Trophoblast cell (in vitro differentiated cells and primary cell): ENCODE data around the gene FBXO9.
"Not testable (repeated sequence)": the region's sequence is repeated elsewhere in the genome, so short reads cannot be mapped to it uniquely, and the experiment has no call there.

Experiments used
- DNase-seq, 2 donors: peaks; one replicate each; pipeline ENCODE4 v3.0.0-alpha.2; 2016
- H2AFZ ChIP-seq: 2 replicates; pipeline ENCODE4 v1.6.1; 2013; ENCODE audit warnings: low read length, moderate library complexity, mild to moderate bottlenecking; ENCODE audit not compliant: insufficient read depth, poor library complexity
- H2AK5ac ChIP-seq: 2 replicates; pipeline ENCODE4 v1.6.1; 2013; ENCODE audit warnings: mild to moderate bottlenecking, low read length
- H2BK120ac ChIP-seq: 2 replicates; pipeline ENCODE4 v1.6.1; 2013; ENCODE audit warnings: low read length, mild to moderate bottlenecking, moderate library complexity; ENCODE audit not compliant: insufficient read depth, poor library complexity
- H2BK12ac ChIP-seq: 2 replicates; pipeline ENCODE4 v1.6.1; 2013; ENCODE audit warnings: mild to moderate bottlenecking, low read length, moderate library complexity
- H2BK5ac ChIP-seq: 2 replicates; pipeline ENCODE4 v1.6.1; 2013; ENCODE audit warnings: low read length, low read depth, moderate library complexity, mild to moderate bottlenecking; ENCODE audit not compliant: poor library complexity
- H3K14ac ChIP-seq: 2 replicates; pipeline ENCODE4 v1.6.1; 2013; ENCODE audit warnings: mild to moderate bottlenecking, low read length
- H3K18ac ChIP-seq: 2 replicates; pipeline ENCODE4 v1.6.1; 2013; ENCODE audit warnings: mild to moderate bottlenecking, low read length
- H3K23ac ChIP-seq: 2 replicates; pipeline ENCODE4 v1.6.1; 2013; ENCODE audit warnings: low read length
- H3K27ac ChIP-seq: 2 replicates; pipeline ENCODE4 v1.5.1; 2013; ENCODE audit warnings: low read depth, mild to moderate bottlenecking, inconsistent platforms, low read length, moderate library complexity
- H3K27me3 ChIP-seq: 2 replicates; pipeline ENCODE4 v1.6.1; 2013; ENCODE audit warnings: inconsistent platforms, mild to moderate bottlenecking, low read length, moderate library complexity; ENCODE audit not compliant: insufficient read depth
- H3K36me3 ChIP-seq, 2 experiments: 1 replicate in 1 of 2; 2 replicates in 1 of 2; pipeline ENCODE4 v1.6.1; 2013; ENCODE audit warnings: low read length in 2 of 2, mild to moderate bottlenecking in 2 of 2, moderate library complexity in 1 of 2; ENCODE audit not compliant: insufficient read depth in 2 of 2, control insufficient read depth in 1 of 2
- H3K4ac ChIP-seq: 2 replicates; pipeline ENCODE4 v1.6.1; 2013; ENCODE audit warnings: low read depth, mild to moderate bottlenecking, low read length, moderate library complexity
- H3K4me1 ChIP-seq, 2 experiments: 1 replicate in 1 of 2; 2 replicates in 1 of 2; pipeline ENCODE4 v1.6.1; 2013; ENCODE audit warnings: low read length in 2 of 2, mild to moderate bottlenecking in 2 of 2, moderate library complexity in 1 of 2; ENCODE audit not compliant: insufficient read depth in 2 of 2, control insufficient read depth in 1 of 2
- H3K4me2 ChIP-seq: 2 replicates; pipeline ENCODE4 v1.6.1; 2013; ENCODE audit warnings: inconsistent platforms, mild to moderate bottlenecking, low read length, moderate library complexity
- H3K4me3 ChIP-seq: 2 replicates; pipeline ENCODE4 v1.5.1; 2013; ENCODE audit warnings: mild to moderate bottlenecking, low read depth, low read length, inconsistent platforms
- H3K79me1 ChIP-seq: one replicate; pipeline ENCODE4 v1.6.1; 2013; ENCODE audit warnings: low read length
- H3K79me2 ChIP-seq: 2 replicates; pipeline ENCODE4 v1.6.1; 2013; ENCODE audit warnings: low read length, mild to moderate bottlenecking; ENCODE audit not compliant: control insufficient read depth, insufficient read depth, poor library complexity
- H3K9ac ChIP-seq: 2 replicates; pipeline ENCODE4 v1.6.1; 2013; ENCODE audit warnings: mild to moderate bottlenecking, low read length
- H3K9me3 ChIP-seq: 2 replicates; pipeline ENCODE4 v1.6.1; 2013; ENCODE audit warnings: low read depth, mild to moderate bottlenecking, control low read depth, inconsistent platforms, low read length; ENCODE audit not compliant: insufficient read depth
- H4K12ac ChIP-seq: 2 replicates; pipeline ENCODE4 v1.6.1; 2013; ENCODE audit warnings: low read depth, mild to moderate bottlenecking, low read length, moderate library complexity
- H4K8ac ChIP-seq: 2 replicates; pipeline ENCODE4 v1.6.1; 2013; ENCODE audit warnings: low read depth, mild to moderate bottlenecking, low read length, moderate library complexity
- H4K91ac ChIP-seq: one replicate; pipeline ENCODE4 v1.6.1; 2013; ENCODE audit warnings: low read depth, mild to moderate bottlenecking, low read length, moderate library complexity
- WGBS: extraction: QIAGEN DNeasy Blood & Tissue Kit; methylation state at CpG from one replicate; pipeline ENCODE4 v1.1.7; 2013; ENCODE audit warnings: missing lambda C conversion rate; ENCODE audit not compliant: insufficient read length, insufficient coverage; ENCODE audit errors: extremely low coverage; 5-methylcytosine and 5-hydroxymethylcytosine counted together

FBXO9 gene

GRCh38 chr6:53058388-53059195 lies 6.6 kb upstream of the FBXO9 start:
- no peak overlapping the region for H3K23ac ChIP-seq
- peaks cover 0 to 6% of the 10 kb centered on the region in 2 experiments for H3K4me1 ChIP-seq
- no CpG with 5 or more reads among the region's 4 CpGs for WGBS
- DNase-seq = no peak
- no peaks in the 10 kb centered on the region for H3K27me3 ChIP-seq
- H3K18ac ChIP-seq = no peak overlapping the region
- H3K4me3 ChIP-seq = no peak overlapping the region
- H3K36me3 ChIP-seq = no peaks in the 10 kb centered on the region
- no peak overlapping the region for H2AK5ac ChIP-seq
- H3K4ac ChIP-seq = no peak overlapping the region
- H3K79me2 ChIP-seq = peaks cover 4% of the 10 kb centered on the region
- no peak overlapping the region for H4K91ac ChIP-seq
- no peak overlapping the region for H3K14ac ChIP-seq
- no peak overlapping the region for H2BK12ac ChIP-seq
- H3K9ac ChIP-seq = no peak overlapping the region
- H3K4me2 ChIP-seq = no peak overlapping the region
- no peak overlapping the region for H4K8ac ChIP-seq
- no peak overlapping the region for H2BK5ac ChIP-seq
- peaks cover 6% of the 10 kb centered on the region for H3K79me1 ChIP-seq
- H3K9me3 ChIP-seq = no peaks in the 10 kb centered on the region
- no peak overlapping the region for H4K12ac ChIP-seq
- no peak overlapping the region for H3K27ac ChIP-seq
- H2AFZ ChIP-seq = no peak overlapping the region
- H2BK120ac ChIP-seq = no peak overlapping the region

GRCh38 chr6:53059648-53060589 lies 5.3 kb upstream of the FBXO9 start:
- Histone ChIP-seq H3K18ac (no peak overlapping the region), H2AFZ (no peak overlapping the region), H4K91ac (peak overlapping the region; percentile 10), H3K4me1 (peaks cover 0 to 6% of the 10 kb centered on the region in 2 experiments), H4K12ac (no peak overlapping the region), H3K9me3 (no peaks in the 10 kb centered on the region), H2BK5ac (no peak overlapping the region), H2AK5ac (no peak overlapping the region), H3K27me3 (no peaks in the 10 kb centered on the region), H3K27ac (no peak overlapping the region), H3K4ac (peak overlapping the region; percentile 93), H3K79me2 (peaks cover 4% of the 10 kb centered on the region), H3K36me3 (no peaks in the 10 kb centered on the region), H2BK120ac (no peak overlapping the region), H3K4me3 (no peak overlapping the region), H4K8ac (no peak overlapping the region), H3K14ac (no peak overlapping the region), H3K4me2 (peak overlapping the region; percentile 45), H3K79me1 (peaks cover 6% of the 10 kb centered on the region), H2BK12ac (no peak overlapping the region), H3K9ac (no peak overlapping the region), H3K23ac (no peak overlapping the region)
- no CpG with 5 or more reads among the region's 3 CpGs for WGBS
- DNase-seq = no peak

- Histone ChIP-seq H3K79me1 (peaks cover 10% of the 10 kb centered on the region), H3K18ac (no peak overlapping the region), H2AFZ (peak overlapping the region; percentile 80), H2BK12ac (no peak overlapping the region), H3K9me3 (no peaks in the 10 kb centered on the region), H3K27ac (no peak overlapping the region), H3K36me3 (no peaks in the 10 kb centered on the region), H3K14ac (no peak overlapping the region), H4K8ac (no peak overlapping the region), H2BK120ac (peak overlapping the region; percentile 15), H2BK5ac (no peak overlapping the region), H3K4me3 (no peak overlapping the region), H3K23ac (no peak overlapping the region), H3K9ac (no peak overlapping the region), H3K4ac (no peak overlapping the region), H2AK5ac (no peak overlapping the region), H3K4me1 (peaks cover 0 to 6% of the 10 kb centered on the region in 2 experiments), H3K4me2 (peak overlapping the region; percentile 49), H3K79me2 (peaks cover 12% of the 10 kb centered on the region), H4K12ac (no peak overlapping the region), H3K27me3 (no peaks in the 10 kb centered on the region), H4K91ac (no peak overlapping the region)
- no CpG with 5 or more reads among the region's 5 CpGs for WGBS
- DNase-seq = no peak
Observed at GRCh38 chr6:53062169-53062539, 3.0 kb upstream of the FBXO9 start.

- H3K4me2 ChIP-seq, H3K27ac ChIP-seq, H2BK5ac ChIP-seq, H3K18ac ChIP-seq, H2BK120ac ChIP-seq, H4K12ac ChIP-seq, H3K36me3 ChIP-seq, H2AFZ ChIP-seq, H3K27me3 ChIP-seq, H3K23ac ChIP-seq, H3K9ac ChIP-seq, H3K4me3 ChIP-seq, H3K79me1 ChIP-seq, H2AK5ac ChIP-seq, H2BK12ac ChIP-seq, H3K4me1 ChIP-seq, H4K91ac ChIP-seq, H3K4ac ChIP-seq, H3K14ac ChIP-seq, H3K9me3 ChIP-seq: not testable (repeated sequence)
- Histone ChIP-seq H3K79me2 (peaks cover 12% of the 10 kb centered on the region), H4K8ac (peak overlapping the region; percentile 61)
- WGBS = no CpG with 5 or more reads among the region's 16 CpGs
- DNase-seq = peak in 1 of 2 donors; percentile 21
Observed at GRCh38 chr6:53064255-53064654, 949 bp upstream of the FBXO9 start.
